ENCODE results near the gene ZDHHC3.

- no peak for TF ChIP-seq CTCF (IDR thresholded peaks at IDR 0.05; ENCODE audit: insufficient read depth, low read length)
- TF ChIP-seq GABPA (IDR thresholded peaks at IDR 0.05; ENCODE audit: low read depth) = no peak
- no peak for TF ChIP-seq REST (IDR thresholded peaks at IDR 0.05; ENCODE audit: insufficient replicate concordance, low read depth)
Observed at GRCh38 chr3:44905446-44906157, 70.4 kb downstream of the ZDHHC3 start.
